Pancreas (tissue), 10 donors: ENCODE results near the gene EVI2B. TPM values are rescaled to one million over a fixed set of nuclear protein-coding genes. Genes with fewer than 3 reads are reported as not detected.

Source experiments
- ATAC-seq, 4 donors: fragments of 200-7000 bp; cut with Tn5 transposase; one replicate each; pipeline versions ENCODE4 v1.8.0 to v1.9.1; 2020; ENCODE audit warnings: mild to moderate bottlenecking in 4 of 4, moderate library complexity in 4 of 4
- DNase-seq, 6 donors: peaks; one replicate each; pipeline ENCODE4 v3.0.0-alpha.2; 2020
- FAIRE-seq: peaks from 2 replicates; lab custom pipeline; 2012; peaks lifted over from hg19 to GRCh38; lab: Jason Lieb, UNC
- H3K27ac ChIP-seq, 4 donors: fragments of 200-600 bp; sonication (generic); 1 replicate in 3 of 4; 2 replicates in 1 of 4; pipeline versions ENCODE4 v1.5.0 to v1.8.0; 2020
- H3K27me3 ChIP-seq, 4 donors: fragments of 200-600 bp; one replicate each; pipeline ENCODE4 v1.8.0; 2021
- H3K36me3 ChIP-seq, 3 donors: fragments of 200-600 bp; sonication (generic) in 1 of 3; one replicate each; pipeline versions ENCODE4 v1.5.0 to v1.8.0; 2020 to 2021
- H3K4me1 ChIP-seq, 3 donors: fragments of 200-600 bp; one replicate each; pipeline ENCODE4 v1.8.0; 2021
- H3K4me3 ChIP-seq, 4 donors: fragments of 200-600 bp; sonication (generic) in 2 of 4; one replicate each; pipeline versions ENCODE4 v1.5.0 to v1.8.0; 2020 to 2021
- H3K9me3 ChIP-seq, 4 donors: fragments of 200-600 bp; one replicate each; pipeline ENCODE4 v1.8.0; 2021
- CTCF ChIP-seq, 4 donors: fragments of 200-600 bp; sonication (generic) in 3 of 4; IDR thresholded peaks; one replicate each; pipeline versions ENCODE4 v1.5.0 to v1.8.0; 2021; ENCODE audit warnings: antibody characterized with exemption in 4 of 4
- WGBS, 2 donors: extraction: QIAGEN DNeasy Blood & Tissue Kit; methylation state at CpG; one replicate each; pipeline ENCODE4 v1.1.7; 2013; 5-methylcytosine and 5-hydroxymethylcytosine counted together
- intact Hi-C, 3 donors: fragments of 100-400 bp; cut with DNase I; formaldehyde crosslinking; loops; one replicate each; pipeline versions ENCODE4 v1.11.1 to v1.14.2; 2022
- polyA plus RNA-seq, 2 donors: library from polyadenylated mRNA; stranded (reverse); fragments of 200-250 nt; gene quantifications; one replicate each; pipeline ENCODE4 v1.2.3, GENCODE V29; 2013
- total RNA-seq, 6 donors: library from RNA; stranded (reverse); fragmentation: NEBNext Ultra II Directional in 4 of 6; extraction: Animal tissue kit (Norgen Biotek cat#: 25700) in 4 of 6; gene quantifications; one replicate each; pipeline versions ENCODE4 v1.2.1 to v1.2.4, GENCODE V29; 2021 to 2023
- donor health status: healthy with polysubstance abuse.
- donor health status: DM: no; HTN: no; CAD: no; lungs with moderate emphysema.
- donor health status: DM: no; HTN: no; CAD: no.
- donor health status: control.
- donor health status: control.
- donor health status: Bipolar disorder and iron deficiency.
- donor health status: DM: yes; HTN: yes; CAD: no.
- donor health status: DM: no; HTN: no; CAD: no.
- donor health status: DM: no; HTN: no; CAD: no.
- donor health status: DM: yes; HTN: yes; CAD: no.

EVI2B gene
- total and polyA plus RNA-seq, 8 donors: 0.12 to 10.7 (median 0.94) TPM

- intact Hi-C loops: no loop called here
- Histone ChIP-seq H3K9me3 (no peaks in the 10 kb centered on the region), H3K27ac (no peak overlapping the region), H3K36me3 (no peaks in the 10 kb centered on the region), H3K4me1 (no peaks in the 10 kb centered on the region), H3K4me3 (no peak overlapping the region), H3K27me3 (no peaks in the 10 kb centered on the region)
- FAIRE-seq: peak; percentile 23
- WGBS, 2 donors: 75 to 88% methylated on average over 5 of the region's 5 CpGs
- no peak for TF ChIP-seq CTCF (IDR thresholded peaks at IDR 0.05)
- DNase-seq: no peak
- ATAC-seq: peak in 2 of 4 donors; percentile 26 to 59
Observed at GRCh38 chr17:31308372-31309334, 5.2 kb downstream of the EVI2B start.

DNA sequence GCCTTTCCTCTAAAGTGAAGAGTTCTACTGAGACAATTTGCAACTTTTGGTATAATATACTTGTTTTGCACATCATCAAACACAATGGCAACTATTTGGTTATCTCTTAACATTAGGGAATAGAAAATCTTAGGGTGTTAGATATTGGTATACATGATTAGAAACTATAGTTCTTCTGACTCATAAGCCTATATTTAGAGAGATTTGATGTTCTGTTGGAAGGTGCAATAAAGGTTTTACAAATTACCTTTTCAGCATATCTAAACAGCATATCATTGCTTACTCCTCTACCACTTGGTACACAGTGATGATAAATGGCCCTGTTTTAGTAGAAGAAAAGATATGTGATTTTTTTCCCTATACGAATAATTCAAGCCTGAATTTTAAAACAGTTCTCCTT, 6.2 kb downstream of the EVI2B start:
- H3K9me3 ChIP-seq: no peaks in the 10 kb centered on the region
- TF ChIP-seq CTCF (IDR thresholded peaks at IDR 0.05): no peak
- no peak overlapping the region for H3K4me3 ChIP-seq
- no peaks in the 10 kb centered on the region for H3K36me3 ChIP-seq
- ATAC-seq (no peak), DNase-seq (no peak), FAIRE-seq (no peak)
- no peak overlapping the region for H3K27ac ChIP-seq
- WGBS, 2 donors: 83 to 84% methylated on average over 1 of the region's 1 CpG
- H3K27me3 ChIP-seq: no peaks in the 10 kb centered on the region
- no peaks in the 10 kb centered on the region for H3K4me1 ChIP-seq
- intact Hi-C loops: no loop called here

DNA sequence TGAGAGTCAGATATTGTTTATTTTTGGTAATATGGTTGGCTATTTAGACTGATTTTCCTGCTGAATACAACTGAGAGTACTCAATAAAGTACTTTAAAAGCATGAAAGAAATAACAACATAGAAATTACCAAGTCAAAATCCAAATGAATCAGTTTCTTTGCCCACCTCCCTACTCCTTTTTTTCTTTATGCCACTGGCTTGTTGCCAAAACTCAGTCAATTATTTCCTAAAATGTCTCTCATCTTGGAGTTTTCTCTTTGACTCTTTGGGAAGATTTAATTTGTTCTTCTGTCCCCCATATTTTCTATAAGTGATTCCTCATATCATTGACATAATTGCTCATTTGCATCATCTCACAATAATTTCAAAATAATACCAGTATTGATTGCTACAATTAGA, 14.2 kb downstream of the EVI2B start:
- no peak for TF ChIP-seq CTCF (IDR thresholded peaks at IDR 0.05)
- intact Hi-C loops: no loop called here
- no peak overlapping the region for H3K4me3 ChIP-seq
- H3K9me3 ChIP-seq: no peaks in the 10 kb centered on the region
- no peak overlapping the region for H3K27ac ChIP-seq
- no peaks in the 10 kb centered on the region for H3K36me3 ChIP-seq
- H3K27me3 ChIP-seq: no peaks in the 10 kb centered on the region
- H3K4me1 ChIP-seq: no peaks in the 10 kb centered on the region
- FAIRE-seq (no peak), ATAC-seq (no peak), DNase-seq (no peak)

DNA sequence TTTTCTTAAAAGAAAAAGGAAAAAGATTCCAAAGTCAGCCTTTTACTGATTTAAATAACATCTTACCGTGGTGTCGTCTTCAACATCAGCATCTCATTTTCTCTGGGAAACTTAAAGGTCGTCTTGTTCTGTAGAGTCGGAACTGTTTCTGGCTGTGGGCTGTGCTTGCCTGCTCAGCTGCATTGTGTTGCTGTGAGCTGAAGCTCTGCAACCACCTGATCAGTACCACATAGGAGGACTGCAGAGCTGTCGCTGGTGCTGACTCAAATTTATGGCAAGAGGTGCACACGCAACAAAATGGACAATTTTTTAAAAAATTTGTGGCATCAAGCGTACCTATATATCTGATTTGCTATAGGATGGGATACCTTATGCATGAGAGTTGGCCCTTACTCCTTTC, 16.8 kb downstream of the EVI2B start, which contains the start of gene OMG:
TSS of gene OMG (minus strand) at position 150 of the 400 bp plus-strand sequence. CDS start 908 bp downstream, outside the sequence.
- DNase-seq: no peak
- no peak for ATAC-seq
- Histone ChIP-seq H3K27me3 (no peaks in the 10 kb centered on the region), H3K36me3 (no peaks in the 10 kb centered on the region), H3K4me1 (no peaks in the 10 kb centered on the region), H3K9me3 (no peaks in the 10 kb centered on the region), H3K27ac (no peak within 1 kb of the TSS), H3K4me3 (no peak within 1 kb of the TSS)
- no peak for TF ChIP-seq CTCF (IDR thresholded peaks at IDR 0.05)
- FAIRE-seq: no peak
- intact Hi-C loops: no loop called here
- WGBS, 2 donors: 90 to 91% methylated on average over 7 of the region's 7 CpGs

- FAIRE-seq: no peak
Observed at GRCh38 chr17:31296142-31296541, 17.7 kb downstream of the EVI2B start.

More at GRCh38 chr17:31296142-31296541, 17.7 kb downstream of the EVI2B start:
- ATAC-seq (no peak), DNase-seq (no peak)
- Histone ChIP-seq H3K4me3 (no peak overlapping the region), H3K36me3 (no peaks in the 10 kb centered on the region), H3K9me3 (no peaks in the 10 kb centered on the region), H3K27ac (no peak overlapping the region), H3K4me1 (no peaks in the 10 kb centered on the region), H3K27me3 (no peaks in the 10 kb centered on the region)
- TF ChIP-seq CTCF (IDR thresholded peaks at IDR 0.05): no peak
- WGBS, 2 donors: 84 to 90% methylated on average over 2 of the region's 2 CpGs
- intact Hi-C loops: no loop called here
